HepG2 (cell line): Measurements from ENCODE around the gene OR5H2. TPM values are rescaled to one million over a fixed set of nuclear protein-coding genes. Genes with fewer than 3 reads are reported as not detected.

ENCODE experiments used
- polyA plus RNA-seq, 8 experiments: library from polyadenylated mRNA; depleted of rRNA in 3 of 8; stranded (reverse) in 7 of 8; unstranded in 1 of 8; fragments of >200 nt; fragmentation: Illumina TruSeq in 4 of 8; extraction: Trizol in 4 of 8; gene quantifications; 2 replicates each; pipeline versions ENCODE4 v1.2.1 to v1.2.3, GENCODE V29; 2011 to 2016; ENCODE audit warnings: low read depth in 4 of 8, missing spikeins in 1 of 8, mixed read lengths in 1 of 8; ENCODE audit not compliant: insufficient read depth in 1 of 8
- total RNA-seq, 5 experiments: library from RNA; depleted of rRNA; stranded (reverse); fragments of >200 nt; fragmentation: Illumina TruSeq; extraction: Trizol; gene quantifications; 2 replicates each; pipeline ENCODE4 v1.2.3, GENCODE V29; 2016; ENCODE audit warnings: low read depth in 1 of 5

OR5H2 gene
- total and polyA plus RNA-seq, 2 of the 13 experiments (the other 11 are each of a cell fraction or from before 2014, with no cell fraction given): not detected

Other genes starting within 250 kb of the OR5H2 start
- gene GABRR3, start 247.2 kb upstream of the OR5H2 start, total RNA-seq (2016; rRNA removed; fragmentation: Illumina TruSeq; extraction: Trizol): 0.31 and 0.42 TPM in 2 replicates
- 0.60 and 0.83 TPM in 2 replicates for gene GABRR3, start 247.2 kb upstream of the OR5H2 start, polyA plus RNA-seq (2011; rRNA removed)
- gene OR5AC2, start 195.3 kb upstream of the OR5H2 start, total RNA-seq (2016; rRNA removed; fragmentation: Illumina TruSeq; extraction: Trizol): not detected in 2 replicates
- not detected in 2 replicates for gene OR5AC2, start 195.3 kb upstream of the OR5H2 start, polyA plus RNA-seq (2011; rRNA removed)
- gene OR5H1, start 151.8 kb upstream of the OR5H2 start, total RNA-seq (2016; rRNA removed; fragmentation: Illumina TruSeq; extraction: Trizol): not detected in 2 replicates
- gene OR5H1, start 151.8 kb upstream of the OR5H2 start, polyA plus RNA-seq (2011; rRNA removed): not detected in 2 replicates
- not detected in 2 replicates for gene OR5H14, start 135.0 kb upstream of the OR5H2 start, total RNA-seq (2016; rRNA removed; fragmentation: Illumina TruSeq; extraction: Trizol)
- gene OR5H14, start 135.0 kb upstream of the OR5H2 start, polyA plus RNA-seq (2011; rRNA removed): not detected in 2 replicates
- gene OR5H15, start 115.8 kb upstream of the OR5H2 start, total RNA-seq (2016; rRNA removed; fragmentation: Illumina TruSeq; extraction: Trizol): not detected in 2 replicates
- gene OR5H15, start 115.8 kb upstream of the OR5H2 start, polyA plus RNA-seq (2011; rRNA removed): not detected in 2 replicates
- not detected in 2 replicates for gene OR5H6, start 18.3 kb upstream of the OR5H2 start, total RNA-seq (2016; rRNA removed; fragmentation: Illumina TruSeq; extraction: Trizol)
- gene OR5H6, start 18.3 kb upstream of the OR5H2 start, polyA plus RNA-seq (2011; rRNA removed): 0.09 TPM in 1 of 2 replicates, not detected in the other
- not detected in 2 replicates for gene OR5K4, start 71.3 kb downstream of the OR5H2 start, total RNA-seq (2016; rRNA removed; fragmentation: Illumina TruSeq; extraction: Trizol)
- gene OR5K4, start 71.3 kb downstream of the OR5H2 start, polyA plus RNA-seq (2011; rRNA removed): not detected in 2 replicates
- not detected in 2 replicates for gene OR5K3, start 108.2 kb downstream of the OR5H2 start, total RNA-seq (2016; rRNA removed; fragmentation: Illumina TruSeq; extraction: Trizol)
- gene OR5K3, start 108.2 kb downstream of the OR5H2 start, polyA plus RNA-seq (2011; rRNA removed): not detected in 2 replicates
- not detected in 2 replicates for gene OR5K1, start 180.7 kb downstream of the OR5H2 start, total RNA-seq (2016; rRNA removed; fragmentation: Illumina TruSeq; extraction: Trizol)
- not detected in 2 replicates for gene OR5K1, start 180.7 kb downstream of the OR5H2 start, polyA plus RNA-seq (2011; rRNA removed)
- not detected in 2 replicates for gene OR5K2, start 215.2 kb downstream of the OR5H2 start, total RNA-seq (2016; rRNA removed; fragmentation: Illumina TruSeq; extraction: Trizol)
- not detected in 2 replicates for gene OR5K2, start 215.2 kb downstream of the OR5H2 start, polyA plus RNA-seq (2011; rRNA removed)
- 30.3 and 50.8 TPM in 2 replicates for gene CLDND1, start 240.4 kb downstream of the OR5H2 start, total RNA-seq (2016; rRNA removed; fragmentation: Illumina TruSeq; extraction: Trizol)
- 103 and 121 TPM in 2 replicates for gene CLDND1, start 240.4 kb downstream of the OR5H2 start, polyA plus RNA-seq (2011; rRNA removed)
- gene GPR15, start 249.5 kb downstream of the OR5H2 start, total RNA-seq (2016; rRNA removed; fragmentation: Illumina TruSeq; extraction: Trizol): not detected in 2 replicates
- not detected in 2 replicates for gene GPR15, start 249.5 kb downstream of the OR5H2 start, polyA plus RNA-seq (2011; rRNA removed)